Epithelial cell of esophagus (primary cell): ENCODE results near the gene PCSK4.
"Not testable (repeated sequence)": the region's sequence is repeated elsewhere in the genome, so short reads cannot be mapped to it uniquely, and the experiment has no call there.

Source experiments
- DNase-seq: peaks from one replicate; pipeline ENCODE4 v3.0.0; 2010; ENCODE audit warnings: low read depth
- H3K4me3 ChIP-seq: 2 replicates; pipeline ENCODE4 v1.5.1; 2011; ENCODE audit warnings: mild to moderate bottlenecking, low read length, control low read depth
- TF ChIP-seq, protein P1 (sequence below): IDR thresholded peaks from 2 replicates; pipeline ENCODE4 v1.5.1; 2011; ENCODE audit warnings: low read depth, mild to moderate bottlenecking, low read length, control low read depth, inconsistent platforms; ENCODE audit not compliant: insufficient read depth; ENCODE audit errors: missing control alignments

Gene PCSK4

DNA sequence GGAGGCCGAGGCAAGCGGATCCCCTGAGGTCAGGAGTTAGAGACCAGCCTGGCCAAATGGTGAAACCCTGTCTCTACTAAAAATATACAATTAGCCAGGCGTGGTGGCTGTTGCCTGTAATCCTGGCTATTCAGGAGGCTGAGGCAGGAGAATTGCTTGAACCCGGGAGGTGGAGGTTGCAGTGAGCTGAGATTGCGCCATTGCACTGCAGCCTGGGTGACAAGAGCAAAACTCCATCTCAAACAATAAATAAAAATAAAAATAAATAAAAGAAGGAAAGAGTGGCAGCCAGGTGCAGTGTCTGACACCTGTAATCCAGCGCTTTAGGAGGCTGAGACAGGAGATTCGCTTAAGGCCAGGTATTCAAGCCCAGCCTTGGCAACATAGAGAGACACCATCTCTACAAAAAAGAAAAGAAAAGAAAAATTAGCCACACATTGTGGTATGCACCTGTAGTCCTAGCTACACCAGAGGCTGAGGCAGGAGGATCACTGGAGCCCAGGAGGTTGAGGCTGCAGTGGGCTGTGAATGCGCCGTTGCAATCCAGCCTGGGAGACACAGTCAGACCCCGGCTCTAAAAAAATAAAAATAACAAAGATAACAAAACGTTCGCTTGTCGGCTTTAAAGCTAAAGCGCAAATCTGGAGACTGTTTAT, 12.4 kb upstream of the PCSK4 start:
- no peak for DNase-seq
- peak overlapping the region; percentile 33 for H3K4me3 ChIP-seq
- TF ChIP-seq, protein P1, sequence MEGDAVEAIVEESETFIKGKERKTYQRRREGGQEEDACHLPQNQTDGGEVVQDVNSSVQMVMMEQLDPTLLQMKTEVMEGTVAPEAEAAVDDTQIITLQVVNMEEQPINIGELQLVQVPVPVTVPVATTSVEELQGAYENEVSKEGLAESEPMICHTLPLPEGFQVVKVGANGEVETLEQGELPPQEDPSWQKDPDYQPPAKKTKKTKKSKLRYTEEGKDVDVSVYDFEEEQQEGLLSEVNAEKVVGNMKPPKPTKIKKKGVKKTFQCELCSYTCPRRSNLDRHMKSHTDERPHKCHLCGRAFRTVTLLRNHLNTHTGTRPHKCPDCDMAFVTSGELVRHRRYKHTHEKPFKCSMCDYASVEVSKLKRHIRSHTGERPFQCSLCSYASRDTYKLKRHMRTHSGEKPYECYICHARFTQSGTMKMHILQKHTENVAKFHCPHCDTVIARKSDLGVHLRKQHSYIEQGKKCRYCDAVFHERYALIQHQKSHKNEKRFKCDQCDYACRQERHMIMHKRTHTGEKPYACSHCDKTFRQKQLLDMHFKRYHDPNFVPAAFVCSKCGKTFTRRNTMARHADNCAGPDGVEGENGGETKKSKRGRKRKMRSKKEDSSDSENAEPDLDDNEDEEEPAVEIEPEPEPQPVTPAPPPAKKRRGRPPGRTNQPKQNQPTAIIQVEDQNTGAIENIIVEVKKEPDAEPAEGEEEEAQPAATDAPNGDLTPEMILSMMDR = no peak

DNA sequence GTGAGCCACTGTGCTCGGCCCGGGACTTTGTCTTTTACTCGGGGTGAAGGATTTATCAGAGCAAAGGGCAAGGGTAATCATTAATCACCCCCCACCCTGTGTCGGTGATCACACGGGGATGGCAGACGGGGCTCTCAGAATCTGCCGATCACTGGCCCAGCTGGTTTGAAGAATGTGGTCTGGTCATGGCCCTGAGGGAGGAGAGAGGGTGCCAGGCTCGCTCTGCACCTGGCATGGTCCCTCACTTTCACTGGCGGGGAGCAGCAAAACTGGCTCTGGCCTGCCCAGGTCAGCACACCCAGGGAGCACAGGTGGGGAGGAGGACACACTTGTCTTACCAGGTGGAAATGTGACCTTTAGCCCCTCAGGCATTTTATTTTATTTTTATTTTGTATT, 11.0 kb upstream of the PCSK4 start:
- TF ChIP-seq, protein P1 = no peak
- no peak overlapping the region for H3K4me3 ChIP-seq
- DNase-seq = no peak

DNA sequence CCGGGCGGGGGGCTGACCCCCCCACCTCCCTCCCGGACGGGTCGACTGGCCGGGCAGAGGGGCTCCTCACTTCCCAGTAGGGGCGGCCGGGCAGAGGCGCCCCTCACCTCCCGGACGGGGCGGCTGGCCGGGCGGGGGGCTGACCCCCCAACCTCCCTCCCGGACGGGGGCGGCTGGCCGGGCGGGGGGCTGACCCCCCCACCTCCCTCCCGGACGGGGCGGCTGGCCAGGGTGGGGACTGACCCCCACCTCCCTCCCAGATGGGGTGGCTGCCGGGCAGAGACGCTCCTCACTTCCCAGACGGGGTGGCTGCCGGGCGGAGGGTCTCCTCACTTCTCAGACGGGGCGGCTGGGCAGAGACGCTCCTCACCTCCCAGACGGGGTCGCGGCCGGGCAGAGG, 9.1 kb upstream of the PCSK4 start:
- H3K4me3 ChIP-seq, DNase-seq: not testable (repeated sequence)

DNA sequence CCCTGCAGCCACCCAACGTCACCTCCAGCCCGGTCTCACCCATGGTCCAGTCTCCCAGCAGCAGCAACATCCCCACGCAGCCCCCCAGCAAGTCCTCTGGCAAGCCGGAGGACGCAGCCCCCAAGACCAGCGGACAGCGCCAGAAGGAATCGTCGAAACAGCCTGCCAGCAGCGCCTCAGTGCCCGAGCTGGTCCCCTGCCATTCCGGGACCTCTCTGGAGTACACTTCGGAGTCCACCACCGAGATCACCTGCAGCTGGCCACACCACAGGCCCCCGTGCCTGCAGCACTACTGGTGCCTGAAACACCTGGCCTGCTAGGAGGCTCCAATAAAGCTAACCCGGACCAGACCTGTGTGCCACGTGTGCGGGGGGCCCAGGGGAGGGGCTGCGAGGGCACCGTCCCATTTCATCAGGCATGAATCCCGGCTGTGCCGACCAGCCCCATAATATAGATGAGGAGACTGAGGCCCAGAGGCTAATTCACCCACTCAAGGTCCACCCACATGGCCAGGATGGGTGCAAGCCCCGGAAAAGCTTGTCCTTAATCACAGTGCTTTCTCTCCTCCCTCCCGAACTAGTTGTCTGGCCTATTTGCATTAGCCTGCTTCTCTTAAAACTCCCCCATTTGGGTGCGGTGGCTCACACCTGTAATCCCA, 7.6 kb upstream of the PCSK4 start:
- H3K4me3 ChIP-seq = no peak overlapping the region
- TF ChIP-seq, protein P1 = no peak
- no peak for DNase-seq

DNA sequence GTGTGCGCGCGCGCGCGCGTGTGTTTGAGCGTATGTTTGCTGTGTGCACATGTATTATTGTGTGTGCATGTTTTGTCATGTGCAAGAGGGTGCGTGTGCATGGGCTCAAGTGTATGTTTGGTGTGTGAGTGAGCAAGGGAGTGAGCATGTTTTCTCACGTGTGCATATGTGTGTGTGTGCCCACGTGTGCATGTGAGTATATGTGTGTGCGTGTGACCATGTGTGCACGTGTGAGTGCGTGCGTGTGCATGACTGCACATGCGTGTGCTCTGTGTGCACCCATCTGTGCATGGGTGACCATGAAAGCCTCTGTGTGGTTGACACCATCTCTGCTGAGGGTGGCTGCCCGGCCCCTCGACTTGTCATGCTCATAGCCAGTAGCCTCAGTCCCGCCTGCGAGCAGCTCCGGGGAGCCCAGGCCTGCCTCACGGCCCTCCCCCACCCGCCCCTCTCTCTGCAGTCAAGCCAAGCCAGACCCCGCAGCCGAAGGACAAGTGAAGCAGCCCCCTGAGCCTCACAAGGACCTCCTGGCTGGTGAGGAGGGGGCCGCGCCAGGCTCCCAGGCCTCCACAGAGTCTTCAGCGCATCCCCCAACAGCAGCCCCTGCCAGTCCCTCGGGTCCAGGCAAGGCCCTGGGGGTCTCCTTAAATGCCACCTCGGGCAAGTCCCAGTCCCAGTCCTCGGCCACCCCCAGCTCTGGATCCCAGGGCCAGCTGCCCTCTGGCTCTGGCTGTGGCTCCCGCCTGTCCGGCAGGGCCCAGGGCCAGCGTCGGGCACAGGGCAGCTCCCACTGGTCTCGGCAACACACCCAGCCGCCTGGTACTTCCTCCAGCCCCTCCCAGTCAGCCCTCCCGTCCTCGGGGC, 6.8 kb upstream of the PCSK4 start:
- TF ChIP-seq, protein P1 = no peak
- H3K4me3 ChIP-seq = no peak overlapping the region
- DNase-seq = no peak

DNA sequence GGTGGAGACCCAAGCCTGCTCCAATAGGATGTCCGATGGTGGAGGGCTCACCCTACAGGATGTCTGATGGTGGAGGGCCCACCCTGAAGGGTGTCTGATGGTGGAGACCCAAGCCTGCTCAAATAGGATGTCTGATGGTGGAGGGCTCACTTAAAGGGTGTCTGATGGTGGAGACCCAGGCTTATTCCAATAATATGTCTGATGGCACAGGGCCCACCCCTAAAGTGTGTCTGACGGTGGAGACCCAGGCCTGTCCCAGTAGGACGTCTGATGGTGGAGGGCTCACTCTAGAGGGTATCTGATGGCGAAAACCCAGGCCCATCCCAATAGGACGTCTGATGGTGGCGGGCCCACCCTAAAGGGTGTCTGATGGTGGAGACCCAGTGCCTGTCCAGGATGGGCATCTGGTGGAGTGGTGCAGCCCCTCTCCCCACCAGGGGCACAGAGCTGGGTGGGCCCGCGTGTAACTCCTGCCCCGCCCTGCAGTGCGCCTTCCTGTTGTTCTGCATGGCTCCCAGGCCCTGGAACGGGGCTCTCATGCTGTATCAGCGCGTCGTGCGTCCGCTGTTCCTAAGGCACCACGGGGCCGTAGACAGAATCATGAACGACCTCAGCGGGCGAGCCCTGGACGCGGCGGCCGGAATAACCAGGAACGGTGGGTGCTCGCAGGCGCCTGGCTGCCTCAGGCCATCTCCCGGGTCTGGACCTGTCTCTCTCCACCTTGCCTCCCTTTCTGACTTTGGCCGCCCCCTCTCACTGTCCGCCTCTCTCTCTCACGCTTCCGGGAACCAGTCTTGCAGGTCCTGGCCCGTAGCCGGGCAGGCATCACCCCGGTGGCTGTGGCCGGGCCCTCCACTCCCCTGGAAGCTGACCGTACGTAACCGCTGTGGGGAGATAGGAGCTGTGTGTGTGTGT, 5.9 kb upstream of the PCSK4 start:
- DNase-seq = peak; percentile 48
- no peak overlapping the region for H3K4me3 ChIP-seq
- TF ChIP-seq, protein P1 = no peak
